Tongue (tissue), 2 donors: ENCODE results near the gene MICAL2. TPM values are rescaled to one million over a fixed set of nuclear protein-coding genes. Genes with fewer than 3 reads are reported as not detected.
A peak's percentile ranks its signal among the peaks of the same experiment; 100 is the strongest.

ENCODE experiments used
- DNase-seq: peaks from one replicate; pipeline ENCODE4 v3.0.0-alpha.2; 2015
- total RNA-seq: library from RNA; depleted of rRNA; stranded (reverse); fragments of >200 nt; gene quantifications from one replicate; pipeline ENCODE4 v1.2.3, GENCODE V29; 2014

Gene MICAL2
- total RNA-seq, 1 donor from 2014 or later, result 16.9 TPM

DNA sequence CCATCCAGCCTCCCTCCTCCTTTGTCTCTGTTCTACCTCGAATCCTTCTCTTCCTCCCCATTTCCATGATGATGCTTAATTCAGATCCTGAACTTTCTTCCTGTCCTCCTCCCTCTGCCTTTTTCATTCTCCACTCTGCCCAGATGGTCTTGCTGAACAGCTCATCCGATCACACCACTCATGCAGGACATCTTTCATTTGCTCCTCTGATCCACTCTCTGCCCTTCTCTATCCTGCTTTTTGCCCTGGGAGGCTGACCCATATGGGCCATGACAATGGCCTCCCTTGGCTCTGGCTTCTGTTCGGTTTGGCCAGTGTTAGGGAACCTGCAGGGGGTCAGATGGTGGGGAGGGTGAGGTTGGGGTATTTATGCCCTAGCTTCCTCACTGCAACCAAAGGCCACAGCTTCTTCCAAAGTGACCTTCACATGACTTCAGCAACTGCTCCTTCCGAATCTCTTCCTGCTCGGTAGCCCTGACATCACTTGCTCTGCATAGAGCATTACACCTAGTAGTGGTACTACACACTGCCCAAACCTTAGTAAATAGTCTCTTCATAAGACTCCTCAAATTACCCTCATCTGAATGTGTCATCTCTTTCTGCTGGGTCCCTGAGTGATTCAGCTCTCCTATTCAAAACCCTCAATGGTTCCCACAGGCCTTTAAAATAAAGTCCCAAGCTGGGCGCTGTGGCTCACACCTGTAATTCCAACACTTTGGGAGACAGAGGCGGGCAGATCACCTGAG is 32.7 kb upstream of the MICAL2 start:
- no peak for DNase-seq

DNA sequence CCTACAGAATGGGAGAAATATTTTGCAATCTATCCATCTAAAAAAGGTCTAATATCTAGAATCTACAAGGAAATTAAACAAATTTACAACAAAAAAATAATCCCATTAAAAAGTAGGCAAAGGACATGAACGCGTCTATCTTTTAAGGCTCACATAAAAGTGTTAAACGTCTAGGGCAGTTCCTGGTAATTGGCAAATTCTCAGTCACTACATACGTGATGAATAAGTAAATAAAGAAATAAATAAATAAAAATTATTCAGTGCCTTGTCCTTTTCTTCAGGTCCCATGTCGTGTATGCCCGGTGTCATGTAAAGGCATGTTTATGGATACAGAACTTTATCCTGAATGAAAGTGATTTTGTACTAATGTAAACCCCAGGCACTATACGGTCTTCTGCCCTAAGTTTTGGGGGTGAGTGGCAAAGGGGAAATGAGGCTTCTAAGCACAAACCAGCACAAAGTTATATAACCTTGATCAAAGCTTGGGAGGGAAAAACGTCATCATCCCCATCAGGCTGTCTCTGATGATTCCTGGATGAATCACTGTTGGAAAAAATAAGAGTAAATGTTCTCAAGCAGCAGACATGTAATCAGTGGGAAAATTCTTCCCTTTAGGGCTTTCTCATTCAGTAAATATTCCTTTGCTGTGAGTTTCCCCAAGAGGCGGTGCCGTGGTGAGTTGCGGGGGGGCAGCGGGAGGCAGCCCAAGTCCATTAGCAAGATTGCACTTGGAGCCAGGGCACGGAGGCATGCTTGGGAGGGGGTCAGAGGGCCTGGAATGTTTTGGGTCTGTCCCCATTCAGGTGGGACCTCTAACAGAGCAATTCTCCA is 30.4 kb upstream of the MICAL2 start:
- DNase-seq, result peak; percentile 33

DNA sequence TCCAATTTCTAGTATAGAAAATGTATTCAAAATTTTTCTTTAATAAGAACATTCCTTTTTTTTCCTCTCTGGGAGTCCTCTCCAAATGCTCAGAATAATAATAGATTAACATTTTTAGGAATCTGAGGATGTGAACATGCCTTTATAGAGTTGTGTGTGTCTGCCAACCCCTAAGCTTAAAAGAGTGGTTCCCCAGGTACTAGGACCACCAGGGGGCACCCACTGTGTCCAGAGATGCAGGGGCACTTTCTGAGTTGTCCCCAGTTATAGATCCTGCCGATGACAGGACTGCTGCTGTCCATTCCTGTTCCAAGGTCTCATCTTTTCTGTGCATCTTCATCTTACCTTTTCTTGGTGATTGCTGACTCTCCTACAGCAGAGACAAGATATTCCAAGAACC is 27.0 kb upstream of the MICAL2 start:
- no peak for DNase-seq

- no peak for DNase-seq
Measured at GRCh38 chr11:12084256-12084655, 26.1 kb upstream of the MICAL2 start.

- DNase-seq, result no peak
Measured at GRCh38 chr11:12085371-12086251, 24.8 kb upstream of the MICAL2 start.

DNA sequence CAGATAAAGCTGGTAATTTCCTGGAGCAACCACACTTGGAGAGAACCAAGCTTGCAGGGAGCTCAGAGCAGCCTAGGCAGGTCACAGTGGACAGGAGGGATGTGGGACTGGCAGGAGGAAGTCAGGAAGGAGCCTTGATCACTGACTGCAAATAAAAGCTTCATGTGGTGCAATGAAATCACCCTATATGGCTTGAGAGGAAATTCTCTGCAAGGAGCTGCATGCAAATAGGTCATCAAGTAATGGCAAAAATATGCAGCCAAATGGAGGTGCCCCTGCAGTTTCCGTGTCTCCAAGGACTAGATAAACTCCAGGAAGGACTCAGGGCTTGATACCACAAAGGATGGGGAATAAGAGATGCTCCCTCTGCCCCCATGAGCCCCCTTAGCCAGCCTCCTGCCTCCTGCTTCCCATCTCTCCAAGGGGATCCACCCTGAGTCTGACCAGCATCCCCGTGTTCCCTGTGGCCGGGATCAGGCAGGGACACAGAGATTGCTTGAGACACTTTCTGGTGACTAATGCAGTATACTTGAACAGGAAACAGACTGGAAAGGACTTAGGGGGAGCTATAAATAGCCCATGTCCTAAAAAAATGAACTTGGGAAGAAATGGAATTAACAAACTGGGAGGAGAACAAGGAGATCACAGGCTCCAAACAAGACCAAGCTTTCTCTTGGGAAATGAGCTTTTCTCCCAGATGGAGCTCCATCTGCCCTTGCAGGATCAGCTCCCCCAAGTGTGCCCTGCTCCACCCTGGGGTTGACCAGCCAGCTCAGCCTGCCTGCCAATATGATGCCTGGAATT is 23.9 kb upstream of the MICAL2 start:
- peak; percentile 36 for DNase-seq

GRCh38 chr11:12087075-12088004 is 23.1 kb upstream of the MICAL2 start:
- no peak for DNase-seq

DNA sequence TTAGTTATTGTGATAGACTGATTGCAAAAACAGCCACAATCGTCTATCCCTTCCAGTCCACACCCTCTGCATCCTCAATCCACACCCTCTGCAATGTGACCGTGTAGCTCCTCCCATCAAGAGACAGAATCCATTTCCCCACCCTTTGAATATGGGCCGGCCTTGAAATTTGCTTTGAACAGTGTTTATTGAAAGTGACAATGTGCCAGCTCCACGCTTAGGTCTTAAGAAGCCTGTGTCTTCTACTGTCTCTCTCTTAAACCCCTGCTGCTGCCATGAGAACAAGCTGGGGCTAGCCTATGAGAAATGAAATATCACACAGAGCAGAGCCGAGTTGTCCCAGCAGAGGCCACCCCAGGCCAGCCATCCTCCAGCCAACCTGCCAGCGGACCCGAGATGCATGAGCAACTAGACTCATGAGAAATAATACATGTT is 22.3 kb upstream of the MICAL2 start:
- DNase-seq, result peak; percentile 65

DNA sequence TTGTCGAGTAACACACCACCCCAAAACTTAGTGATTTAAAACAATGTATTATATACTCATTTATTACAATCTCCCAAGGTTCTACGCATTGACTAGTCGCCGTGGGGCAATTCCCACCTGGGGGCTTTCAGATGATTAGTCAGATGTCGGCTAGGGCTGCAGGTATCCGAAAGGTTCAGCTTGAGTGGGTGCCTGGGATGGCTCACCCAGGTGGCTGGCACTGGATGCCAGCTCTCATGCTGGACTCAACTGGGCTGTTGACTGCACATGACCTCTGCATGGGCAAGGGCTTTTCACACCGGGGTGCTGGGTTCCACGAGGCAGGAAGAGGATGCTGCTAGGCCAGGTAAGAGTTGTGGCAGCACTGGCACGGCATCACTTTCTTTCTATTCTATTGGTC is 21.9 kb upstream of the MICAL2 start:
- DNase-seq, result no peak

GRCh38 chr11:12089041-12089440 is 21.3 kb upstream of the MICAL2 start:
- no peak for DNase-seq

GRCh38 chr11:12089473-12089872 is 20.9 kb upstream of the MICAL2 start:
- DNase-seq, result no peak

DNA sequence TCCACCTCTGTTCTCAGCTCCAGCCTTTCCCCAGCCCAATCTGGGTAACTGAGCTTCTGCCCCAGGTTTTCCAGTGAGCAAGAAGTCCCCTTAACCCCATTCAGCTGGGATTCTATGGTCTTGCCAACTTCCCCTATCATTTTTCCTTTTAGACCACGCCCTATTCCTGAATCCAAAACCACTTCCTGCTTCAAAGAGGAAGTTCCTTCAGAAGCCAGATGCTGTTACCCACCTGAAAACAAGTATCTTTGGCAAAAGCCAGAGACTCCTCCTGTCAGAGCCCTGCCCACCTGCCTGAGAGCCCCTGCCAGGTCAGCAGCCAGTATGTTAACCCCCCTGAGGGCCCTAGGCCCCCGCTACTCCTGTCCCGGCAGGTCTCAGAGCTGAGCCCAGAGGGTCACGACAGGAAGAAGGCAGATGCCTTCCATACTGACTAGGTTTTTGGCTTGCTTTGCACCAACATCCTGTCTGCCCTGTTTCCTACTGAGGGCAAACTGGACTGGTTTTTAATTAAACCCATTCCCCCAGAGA is 20.3 kb upstream of the MICAL2 start:
- DNase-seq, result peak; percentile 35

GRCh38 chr11:12090761-12091258 is 19.6 kb upstream of the MICAL2 start:
- DNase-seq, result no peak

DNA sequence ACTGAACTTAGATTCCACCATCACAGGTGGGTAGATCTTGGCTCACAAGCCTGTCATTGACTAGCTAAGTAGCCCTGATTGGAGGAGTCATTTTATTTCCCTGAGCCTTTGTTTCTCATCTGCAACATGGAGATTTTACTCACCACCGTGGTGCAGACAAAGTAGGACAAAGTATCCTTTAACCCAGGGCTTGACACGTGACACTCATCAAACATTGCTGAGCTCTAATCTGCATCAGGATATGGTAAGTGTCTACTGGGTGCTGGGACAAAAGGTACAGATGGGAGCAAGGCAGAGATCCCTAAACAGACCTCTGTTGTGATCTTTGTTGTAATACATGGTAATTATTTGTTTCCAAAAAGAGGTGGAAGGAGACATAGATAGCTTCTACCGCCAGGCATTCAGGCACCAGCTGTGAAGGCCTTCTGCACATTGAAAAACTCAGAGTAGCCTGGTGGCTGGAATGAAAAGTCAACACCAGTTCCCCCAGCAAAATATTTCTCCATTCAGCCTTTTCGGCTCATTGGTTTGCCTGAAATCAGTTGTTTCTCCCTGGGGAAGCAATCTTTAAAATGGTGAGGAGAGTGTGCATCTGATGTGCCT is 18.3 kb upstream of the MICAL2 start:
- no peak for DNase-seq

DNA sequence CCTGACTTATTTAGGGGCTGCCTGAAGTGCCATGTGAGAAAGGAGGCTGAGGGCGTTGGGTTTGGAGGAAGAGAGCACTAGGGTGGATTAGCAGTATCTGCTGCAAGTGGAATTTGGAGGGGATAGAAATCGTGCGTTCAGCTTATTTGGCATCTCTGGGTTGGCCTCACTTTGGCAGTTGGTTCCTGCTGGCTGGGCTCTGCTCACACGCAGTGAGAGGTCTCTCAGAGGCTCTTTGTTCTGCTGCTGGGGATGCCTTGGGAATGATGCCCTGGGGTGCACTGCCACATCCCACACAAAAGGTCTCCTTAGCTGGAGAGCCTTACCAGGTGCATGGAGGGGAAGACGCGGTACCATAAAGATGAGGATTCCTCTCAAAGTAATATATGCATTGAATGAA is 17.7 kb upstream of the MICAL2 start:
- DNase-seq, result peak; percentile 52

DNA sequence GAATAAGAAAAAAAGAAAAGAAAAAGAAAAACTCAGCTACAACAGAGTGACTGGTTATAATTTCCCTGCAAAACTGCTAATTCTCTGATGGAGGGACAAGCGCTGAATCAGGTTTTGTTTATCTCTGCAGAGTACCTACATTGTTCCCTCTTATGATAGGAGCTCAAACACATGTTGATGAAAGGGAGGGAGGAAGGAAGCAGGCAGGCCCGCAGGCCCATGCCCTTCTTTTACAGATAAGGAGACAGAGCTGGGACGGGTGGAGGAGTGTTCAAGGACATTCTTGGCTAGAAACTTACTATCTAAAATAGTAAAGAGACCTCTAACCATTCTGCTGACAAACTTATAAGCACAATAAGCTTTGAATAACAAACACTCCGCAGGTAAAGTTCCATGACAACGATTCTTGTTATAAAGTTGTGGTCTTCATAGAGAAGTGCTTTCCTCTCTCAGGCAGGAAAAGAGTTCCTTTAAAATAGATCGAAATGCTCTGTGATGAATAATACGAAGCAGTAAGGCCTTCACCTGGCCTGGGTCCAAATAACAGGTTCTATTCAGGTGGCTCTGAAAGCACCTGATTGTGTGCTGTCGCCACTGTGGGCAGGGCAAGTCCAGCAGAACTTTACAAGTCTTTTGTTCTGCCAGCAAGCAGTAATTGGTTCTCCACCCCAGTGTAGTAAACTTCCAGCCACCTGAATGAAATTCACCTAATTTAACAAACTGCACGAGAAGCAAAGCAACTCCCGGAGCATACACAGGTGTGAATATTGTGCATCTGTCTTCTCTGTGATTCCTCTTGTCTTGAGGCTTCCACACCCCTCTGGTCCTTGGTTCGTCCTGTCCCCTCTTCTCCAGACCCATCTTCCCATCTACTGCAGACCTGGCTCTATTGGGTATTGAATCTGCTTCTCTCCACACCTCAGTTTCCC is 15.3 kb upstream of the MICAL2 start:
- no peak for DNase-seq

DNA sequence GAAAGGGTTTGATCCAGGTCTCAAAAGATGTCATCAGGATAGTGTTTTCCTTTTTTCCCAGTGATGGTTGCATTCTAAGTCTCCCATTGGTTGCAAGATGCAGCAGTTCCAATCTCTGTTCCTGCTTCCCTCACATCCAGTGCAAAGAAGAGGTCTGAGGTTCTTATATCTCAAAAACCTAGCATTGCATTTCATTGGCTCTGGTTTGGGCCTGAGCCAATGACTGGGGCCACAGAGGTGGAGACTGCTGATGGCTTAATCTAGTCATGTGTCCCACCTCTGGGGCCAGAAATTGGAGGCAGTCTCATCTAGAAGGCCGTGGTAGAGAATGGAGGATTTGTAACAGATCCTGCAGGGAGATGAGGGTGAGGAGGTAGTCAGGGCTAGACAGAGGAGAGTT is 13.2 kb upstream of the MICAL2 start:
- DNase-seq, result no peak

DNA sequence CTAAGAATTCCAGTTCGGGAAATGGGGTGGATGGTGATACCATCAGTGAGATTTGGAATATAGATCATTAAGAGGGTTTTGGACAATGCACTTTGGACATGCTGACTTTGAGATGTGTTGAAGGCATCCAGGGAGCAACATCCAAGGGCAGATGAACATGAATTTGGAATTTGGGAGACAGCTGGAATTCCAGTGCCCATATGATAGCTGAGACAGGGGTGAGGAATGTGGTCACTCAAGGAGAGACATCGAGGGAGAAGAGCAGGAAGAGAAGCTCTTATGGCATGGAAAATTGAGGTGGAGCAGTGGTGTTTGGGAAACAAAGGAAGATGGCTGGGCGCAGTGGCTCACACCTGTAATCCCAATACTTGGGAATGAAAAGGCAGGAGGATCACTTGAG is 11.8 kb upstream of the MICAL2 start:
- no peak for DNase-seq
